Measurements from ENCODE around the gene GALNT10. TPM values are rescaled to one million over a fixed set of nuclear protein-coding genes. Genes with fewer than 3 reads are reported as not detected.

Gene GALNT10
- total and polyA plus RNA-seq, 9 of the 15 experiments (the other 6 are each of a cell fraction or from before 2014, with no cell fraction given): 4.6 to 37.1 (median 13.3) TPM

- TF ChIP-seq SRF (CRISPR knock-in tag; IDR thresholded peaks at IDR 0.05) (no peak), CHD4 (IDR thresholded peaks at IDR 0.05; ENCODE audit: insufficient read depth, insufficient replicate concordance, low read depth, low read length, poor library complexity, severe bottlenecking) (peak; percentile 46), MBD1 (CRISPR knock-in tag; IDR thresholded peaks at IDR 0.05) (no peak), FOXA1 (IDR thresholded peaks at IDR 0.05; ENCODE audit: borderline replicate concordance) (no peak), SNRNP70 (optimal IDR thresholded peaks at IDR 0.05; ENCODE audit: low read depth, low read length) (no peak), POU5F1 (IDR thresholded peaks at IDR 0.05; ENCODE audit: borderline replicate concordance, low read depth, low read length, partially characterized antibody) (no peak), ZNF766 (CRISPR knock-in tag; conservative IDR thresholded peaks at IDR 0.05) (no peak), CREBBP (IDR thresholded peaks at IDR 0.05; ENCODE audit: low read depth, low read length) (no peak), ARID1B (IDR thresholded peaks at IDR 0.05) (no peak), SETDB1 (IDR thresholded peaks at IDR 0.05; ENCODE audit: low read length) (no peak), SMC3 (conservative IDR thresholded peaks at IDR 0.05; ENCODE audit: insufficient read depth, low read depth, low read length) (no peak), ETV6 (IDR thresholded peaks at IDR 0.05; ENCODE audit: borderline replicate concordance in 1 of 2, low read depth in 2 of 2, low read length in 1 of 2) (no peak), ETV6 (CRISPR knock-in tag; IDR thresholded peaks at IDR 0.05; ENCODE audit: borderline replicate concordance) (no peak), RBM25 (IDR thresholded peaks at IDR 0.05; ENCODE audit: low read depth, low read length, severe bottlenecking) (peak; percentile 92), NFRKB (IDR thresholded peaks at IDR 0.05; ENCODE audit: low read depth) (no peak), KDM4B (IDR thresholded peaks at IDR 0.05; ENCODE audit: borderline replicate concordance in 2 of 2, low read depth in 1 of 2) (no peak), ZBTB43 (CRISPR knock-in tag; IDR thresholded peaks at IDR 0.05) (no peak), SIRT6 (IDR thresholded peaks at IDR 0.05; ENCODE audit: low read depth, low read length) (no peak)
Measured at GRCh38 chr5:154330097-154330667, 139.6 kb downstream of the GALNT10 start (continued).

Measured in K562 (cell line).